Central memory CD4-positive, alpha-beta T cell (primary cell): ENCODE data around the gene FAM177B.
"Not testable (repeated sequence)": the region's sequence is repeated elsewhere in the genome, so short reads cannot be mapped to it uniquely, and the experiment has no call there.

ENCODE experiments used
- DNase-seq: peaks from one replicate; pipeline ENCODE4 v3.0.0; 2022

FAM177B gene

DNA sequence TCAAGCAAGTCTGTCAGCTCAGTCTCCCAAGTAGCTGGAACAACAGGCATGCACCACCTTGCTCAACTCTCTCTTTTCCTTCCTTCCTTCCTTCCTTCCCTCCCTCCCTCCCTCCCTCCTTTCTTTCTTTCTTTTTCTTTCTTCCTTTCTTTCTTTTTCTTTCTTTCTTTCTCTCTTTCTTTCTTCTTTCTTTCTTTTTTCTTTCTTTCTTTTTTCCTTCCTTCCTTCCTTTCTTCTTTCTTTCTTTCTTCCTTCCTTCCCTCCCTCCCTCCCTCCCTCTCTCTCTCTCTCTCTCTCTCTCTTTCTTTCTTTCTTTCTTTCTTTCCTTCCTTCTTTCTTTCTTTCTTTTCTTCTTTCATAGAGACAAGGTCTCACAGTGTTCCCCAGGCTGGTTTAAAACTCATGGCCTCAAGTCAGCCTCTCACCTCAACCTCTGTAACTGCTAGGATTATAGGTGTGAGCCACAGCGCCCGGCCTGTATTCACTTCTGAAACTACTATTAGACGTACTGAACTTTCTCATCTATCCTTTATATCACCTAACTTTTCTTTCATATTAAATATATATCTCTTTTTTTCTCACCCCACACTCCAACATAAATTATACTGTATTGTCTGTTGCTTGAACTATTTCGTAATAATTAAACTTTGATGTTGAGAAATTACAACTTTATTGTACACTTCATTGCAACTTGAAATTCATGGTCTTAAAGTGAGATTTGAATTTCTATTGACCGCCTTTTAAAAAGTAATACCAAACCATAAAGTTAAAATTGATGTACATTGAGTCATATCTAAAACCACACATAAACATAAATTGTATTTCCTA is 4.8 kb downstream of the FAM177B start:
- DNase-seq, result not testable (repeated sequence)

DNA sequence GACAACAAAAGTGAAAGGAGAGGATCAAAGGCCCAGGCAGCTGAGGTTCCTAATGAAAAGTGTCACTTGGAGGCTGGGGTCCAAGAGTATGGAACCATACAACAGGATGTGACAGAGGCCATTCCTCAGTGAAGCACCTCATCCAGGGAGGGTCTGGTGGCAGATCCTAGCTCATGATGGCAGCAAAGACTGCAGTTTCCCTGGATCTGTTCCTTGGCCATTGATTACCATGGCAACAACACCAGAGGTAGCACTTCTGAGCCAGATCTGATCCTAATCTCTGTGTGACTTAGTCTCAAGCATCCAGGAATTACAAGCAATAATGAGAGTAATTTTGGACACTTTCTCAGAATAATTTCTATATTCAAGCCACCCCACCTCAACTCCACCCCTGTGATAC is 12.9 kb downstream of the FAM177B start:
- DNase-seq, result no peak

DNA sequence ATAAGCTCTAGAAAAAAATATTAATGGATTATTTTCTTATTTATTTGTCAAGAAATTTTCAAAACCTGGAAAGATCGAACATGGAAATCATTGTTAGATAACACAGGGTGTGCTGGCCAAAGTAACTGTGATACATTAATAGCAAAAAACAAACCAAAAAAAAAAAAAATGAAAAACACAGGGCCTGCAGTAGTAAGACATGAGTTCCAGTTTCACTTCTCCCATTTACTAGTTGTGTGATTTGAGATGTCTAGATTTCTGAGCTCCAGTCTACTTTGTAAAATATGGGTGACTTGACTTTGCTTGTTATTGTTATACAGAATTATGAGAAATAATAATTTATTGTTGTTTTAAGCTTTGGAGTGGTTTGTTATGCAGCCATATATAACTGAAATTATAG is 13.6 kb downstream of the FAM177B start:
- no peak for DNase-seq

DNA sequence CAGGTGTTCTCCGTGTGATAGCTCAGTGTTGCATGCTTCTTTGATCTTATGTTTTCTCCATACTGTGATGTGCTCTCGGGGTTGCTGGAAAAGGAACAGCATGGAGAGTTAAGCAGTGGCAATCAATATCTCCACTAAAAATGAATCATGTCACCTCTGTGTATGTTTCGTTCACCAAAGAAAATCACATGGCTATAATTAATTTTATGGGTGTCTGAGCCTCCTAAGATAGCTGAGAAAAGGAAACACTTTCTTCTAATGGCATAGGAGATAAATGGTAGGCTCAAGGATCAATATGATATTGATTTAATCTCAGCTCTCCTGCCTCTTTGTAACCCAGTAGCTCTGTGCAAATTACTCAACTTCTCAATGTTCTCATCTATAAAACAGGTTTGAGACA is 14.3 kb downstream of the FAM177B start:
- DNase-seq, result no peak

DNA sequence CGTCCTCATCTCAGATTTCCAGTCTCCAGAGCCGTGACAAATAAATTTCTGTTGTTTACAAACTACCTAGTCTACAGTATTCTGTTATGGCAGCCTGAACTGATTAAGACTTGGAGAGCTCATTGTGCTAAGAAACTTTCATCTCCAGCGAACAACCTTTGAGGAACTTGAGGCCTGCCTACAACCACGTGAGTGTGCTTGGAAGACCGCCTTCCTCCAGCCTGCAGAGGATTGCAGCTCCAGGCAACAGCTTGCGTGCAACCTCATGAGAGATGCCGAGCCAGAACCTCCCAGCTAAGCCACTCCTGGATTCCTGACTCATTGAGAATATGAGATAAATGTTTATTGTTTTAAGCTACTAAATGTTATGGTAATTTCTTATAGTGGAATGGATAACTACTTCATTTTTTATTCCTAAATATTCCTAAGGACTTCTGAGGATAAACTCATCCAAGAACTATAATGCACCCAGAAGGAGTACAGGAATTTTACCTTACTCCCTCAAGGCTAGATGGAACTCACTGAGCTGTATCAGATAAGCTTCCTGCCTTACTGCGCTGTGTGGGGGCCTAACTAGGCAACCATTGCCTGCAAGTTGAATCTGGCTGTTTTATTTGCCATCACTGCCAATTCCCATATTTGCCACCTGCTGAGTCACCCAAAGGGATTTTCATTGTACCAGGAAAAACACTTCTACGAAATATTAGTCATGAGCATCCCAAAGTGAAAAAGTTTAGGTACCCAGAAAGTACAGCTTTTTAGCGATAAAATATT is 17.6 kb downstream of the FAM177B start:
- no peak for DNase-seq

DNA sequence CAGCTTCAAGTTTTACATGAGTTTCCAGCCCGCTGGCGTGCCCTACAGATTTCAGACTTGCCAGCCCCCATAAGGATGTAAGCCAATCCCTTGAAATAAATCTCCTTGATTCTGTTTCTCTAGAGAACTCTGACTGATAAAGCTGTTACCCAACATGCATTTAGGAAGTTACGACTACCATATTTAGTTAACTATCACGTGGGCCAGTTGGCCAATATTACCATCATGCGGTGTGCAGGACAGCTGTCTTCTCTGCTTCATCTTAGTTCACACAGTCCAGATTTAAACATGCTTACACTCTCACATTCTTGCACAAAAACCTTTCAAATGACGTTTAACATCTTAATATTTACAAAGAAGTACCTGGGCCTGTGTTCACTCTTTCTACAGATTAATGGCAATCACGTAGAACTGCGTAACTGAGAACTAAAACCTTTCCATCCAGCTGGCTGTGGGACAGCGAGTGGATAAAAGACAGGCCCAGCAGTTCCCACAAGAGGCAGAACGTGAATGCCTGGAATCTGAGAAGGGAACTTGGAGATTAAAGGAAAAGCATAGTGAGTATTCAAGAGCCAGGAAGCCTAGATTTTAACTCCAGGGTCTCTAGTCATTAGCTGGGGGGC is 20.8 kb downstream of the FAM177B start:
- DNase-seq, result no peak

DNA sequence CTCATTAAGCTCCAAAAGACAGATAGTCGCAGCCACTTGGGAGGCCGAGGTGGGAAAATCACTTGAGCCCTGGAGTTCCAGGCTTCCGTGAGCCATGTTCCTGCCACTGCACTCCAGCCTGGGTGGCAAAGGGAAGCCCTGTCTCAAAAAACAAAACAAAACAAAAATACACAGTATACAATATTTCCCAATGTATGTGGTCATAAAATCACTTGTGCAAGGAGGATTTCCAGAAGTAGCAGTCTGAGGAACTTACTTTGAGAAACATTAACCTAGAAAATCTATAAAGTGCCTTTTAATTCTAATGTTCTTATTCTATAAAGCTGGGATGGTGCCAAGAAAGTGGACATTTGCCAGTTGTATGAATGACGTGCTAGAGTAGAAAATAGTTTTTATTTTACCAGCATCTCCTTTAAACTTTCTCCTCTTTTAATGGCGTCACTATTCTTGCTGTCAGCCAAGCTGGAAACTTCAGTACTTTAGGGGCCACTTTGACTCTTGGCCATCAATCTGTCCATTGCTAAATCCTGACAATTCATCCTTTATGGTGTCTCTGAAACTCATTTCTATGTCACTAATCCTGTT is 22.5 kb downstream of the FAM177B start:
- DNase-seq, result no peak

DNA sequence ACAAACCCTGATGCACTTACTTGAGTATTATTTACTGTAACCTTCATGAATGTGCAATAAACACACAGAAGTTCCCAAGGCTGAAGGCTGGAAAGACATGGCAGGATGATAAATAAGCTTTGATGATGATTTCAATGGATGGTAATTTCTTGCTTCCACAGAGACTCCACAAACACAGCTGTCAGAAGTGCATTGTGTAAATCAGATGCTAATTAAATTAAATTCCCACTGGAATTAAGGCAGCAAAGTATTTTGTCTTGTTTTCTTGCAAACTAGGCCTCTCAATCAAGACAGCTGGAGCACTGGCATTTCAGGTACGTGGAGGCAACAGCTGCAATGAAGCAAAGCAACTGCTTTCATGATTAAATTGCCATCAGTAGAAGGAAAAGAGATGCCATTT is 24.1 kb downstream of the FAM177B start:
- no peak for DNase-seq

DNA sequence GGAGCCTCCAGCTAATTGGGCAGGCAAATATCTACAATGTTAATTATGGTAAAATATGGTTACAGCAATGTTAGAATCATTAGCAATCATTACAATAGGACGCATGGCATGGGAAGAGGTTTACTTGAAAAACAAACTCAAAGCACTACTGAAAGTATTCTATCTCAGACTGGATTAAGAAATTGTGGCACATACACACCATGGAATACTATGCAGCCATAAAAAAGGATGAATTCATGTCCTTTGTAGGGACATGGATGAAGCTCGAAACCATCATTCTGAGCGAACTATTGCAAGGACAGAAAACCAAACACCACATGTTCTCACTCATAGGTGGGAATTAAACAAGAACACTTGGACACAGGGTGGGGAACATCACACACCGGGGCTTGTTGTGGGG is 25.2 kb downstream of the FAM177B start:
- DNase-seq, result not testable (repeated sequence)

DNA sequence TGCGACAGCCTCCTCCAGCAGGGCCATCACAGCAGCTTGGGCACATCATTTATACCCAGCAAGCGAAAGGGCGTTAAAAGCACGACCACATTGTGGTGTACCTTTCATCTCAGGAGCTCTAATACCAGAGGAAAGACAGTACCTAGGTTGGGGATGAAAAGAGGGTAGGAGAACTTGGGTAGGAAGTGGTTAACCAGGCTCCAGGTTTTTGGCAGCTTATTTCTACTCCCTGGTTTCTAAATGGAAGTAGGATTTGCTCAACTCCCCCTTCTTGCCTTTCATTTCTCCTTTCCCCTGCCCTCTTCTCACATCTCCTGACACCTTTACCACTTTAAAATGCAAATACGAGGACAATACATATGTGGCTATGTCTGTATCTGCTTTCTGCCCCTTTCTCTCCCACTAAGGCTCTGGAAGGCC is 30.2 kb downstream of the FAM177B start:
- no peak for DNase-seq

DNA sequence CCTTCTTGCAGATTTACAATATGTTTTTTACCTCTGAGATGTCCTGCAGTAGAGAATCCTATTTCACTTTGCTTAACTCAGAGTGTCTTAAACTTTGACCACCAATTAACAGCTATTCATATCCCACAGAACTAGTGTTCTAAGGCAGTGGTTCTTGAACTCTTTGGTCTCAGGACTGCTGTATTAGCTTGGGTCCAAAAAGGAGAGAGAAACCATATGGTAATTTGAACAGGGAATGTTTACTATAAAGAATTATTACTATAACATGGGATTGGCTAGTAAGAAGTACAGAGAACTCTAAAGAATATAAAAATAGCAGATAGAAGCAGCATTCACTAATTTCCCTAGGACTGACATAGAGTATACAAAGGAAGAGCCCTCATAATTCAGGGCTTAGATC is 31.6 kb downstream of the FAM177B start:
- DNase-seq, result no peak

DNA sequence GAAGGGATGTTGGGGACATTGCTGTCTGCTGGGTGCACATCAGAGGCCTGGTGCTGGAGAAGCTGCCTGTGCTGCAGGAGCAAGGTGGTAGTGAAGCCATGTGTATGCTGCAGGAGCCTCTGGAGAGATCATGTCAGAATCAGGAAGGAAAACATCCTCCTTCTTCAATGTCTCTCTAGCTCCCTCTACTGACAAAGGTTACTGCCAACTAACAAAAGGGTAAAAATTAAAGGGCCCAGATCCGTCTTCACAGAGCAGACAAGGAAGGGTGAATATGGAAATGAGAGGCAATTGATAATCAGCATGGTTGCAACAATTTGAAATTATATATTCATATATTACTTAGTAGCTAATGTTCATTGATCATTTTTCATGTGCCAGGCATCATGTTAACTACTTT is 32.2 kb downstream of the FAM177B start:
- DNase-seq, result no peak

DNA sequence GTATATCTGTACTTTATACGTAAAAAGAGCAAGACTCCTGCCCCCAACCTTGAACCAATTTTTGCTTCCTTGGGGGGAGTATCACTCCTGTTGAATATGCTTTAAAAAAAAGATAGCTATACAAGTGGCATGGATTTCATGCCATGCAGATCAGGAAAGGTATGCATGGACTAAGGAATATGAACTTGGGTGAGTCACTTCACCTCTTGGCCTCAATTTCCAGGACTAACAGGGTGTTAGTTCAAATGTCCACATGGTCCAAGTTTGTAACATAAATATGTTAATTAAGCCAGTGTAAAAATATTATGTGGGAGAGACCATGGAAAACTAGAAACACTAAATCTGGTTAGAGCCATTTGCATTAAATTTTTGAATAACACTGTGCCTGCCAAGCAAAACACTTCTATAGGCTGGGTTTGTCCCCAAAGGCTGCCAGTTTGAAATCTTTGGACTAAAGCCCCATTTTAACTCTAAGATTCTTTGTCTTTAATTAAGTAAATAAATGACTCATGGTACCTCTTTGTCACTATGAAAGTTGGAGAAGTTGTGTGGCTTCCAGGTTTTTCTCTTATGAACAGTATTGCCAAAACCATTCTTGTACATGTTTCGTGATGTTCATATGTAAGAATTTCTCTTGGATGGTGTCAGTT is 33.1 kb downstream of the FAM177B start:
- no peak for DNase-seq

DNA sequence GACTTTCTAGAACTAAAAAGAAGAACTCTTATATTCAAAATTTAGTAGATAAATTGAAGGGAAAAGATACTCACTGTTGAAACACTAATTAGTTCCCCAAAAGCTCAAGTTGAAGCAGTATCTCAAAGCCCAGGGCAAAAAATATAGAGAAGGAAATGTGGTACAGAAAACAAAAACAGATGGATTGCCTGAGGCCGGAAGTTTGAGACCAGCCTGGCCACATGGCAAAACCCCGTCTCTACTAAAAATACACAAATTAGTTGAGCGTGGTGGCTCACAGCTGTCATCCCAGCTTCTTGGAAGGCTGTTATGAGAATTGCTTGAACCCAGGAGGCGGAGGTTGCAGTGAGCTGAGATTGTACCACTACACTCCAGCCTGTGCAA is 36.0 kb downstream of the FAM177B start:
- DNase-seq, result no peak

DNA sequence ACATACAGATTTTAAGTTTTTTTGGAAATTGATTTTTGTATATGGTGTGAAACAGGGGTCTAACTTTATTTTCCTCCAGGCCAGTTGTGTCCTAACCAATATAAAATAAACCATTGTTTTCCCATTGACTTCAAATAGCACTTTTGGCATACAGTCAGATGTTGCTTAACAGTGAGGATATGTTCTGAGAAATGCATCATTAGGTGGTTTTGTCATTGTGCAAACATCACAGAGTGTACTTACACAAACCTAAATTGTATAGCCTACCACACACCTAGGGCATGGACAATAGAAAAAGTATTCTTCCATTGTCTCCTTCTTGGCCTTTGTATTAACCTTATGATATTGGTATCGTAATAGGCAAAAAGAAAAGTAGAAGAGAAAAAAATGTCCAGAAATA is 40.5 kb downstream of the FAM177B start:
- no peak for DNase-seq

DNA sequence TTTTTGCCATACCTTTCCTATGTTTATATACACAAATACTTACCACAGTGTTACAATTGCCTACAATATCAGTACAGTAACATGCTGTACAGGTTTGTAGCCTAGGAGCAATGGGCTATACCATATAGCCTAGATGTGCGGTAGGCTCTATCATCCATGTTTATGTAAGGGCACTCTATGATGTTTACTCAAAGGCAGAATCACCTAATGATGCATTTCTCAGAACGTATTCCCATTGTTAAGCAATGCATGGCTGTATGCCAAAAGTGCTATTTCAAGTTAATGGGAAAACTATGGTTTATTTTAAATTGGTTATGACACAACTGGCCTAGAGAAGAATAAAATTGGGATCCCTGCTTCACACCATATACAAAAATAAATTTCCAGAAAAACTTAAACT is 41.0 kb downstream of the FAM177B start:
- DNase-seq, result no peak

DNA sequence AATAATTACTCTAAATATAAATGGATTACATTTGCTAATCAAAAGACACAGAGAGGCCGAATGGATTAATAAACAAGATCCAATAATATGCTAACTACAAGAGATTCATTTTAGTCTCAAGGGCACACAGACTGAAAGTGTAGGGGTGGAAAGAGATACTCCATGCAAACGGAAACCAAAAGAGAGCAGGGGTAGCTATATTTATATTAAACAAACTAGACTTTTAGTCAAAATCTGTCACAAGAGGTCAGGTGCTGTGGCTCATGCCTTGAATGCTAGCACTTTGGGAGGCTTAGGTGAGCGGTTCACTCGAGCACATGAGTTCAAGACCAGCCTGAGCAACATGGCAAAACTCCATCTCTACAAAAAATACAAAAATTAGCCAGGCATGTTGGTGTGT is 44.2 kb downstream of the FAM177B start:
- no peak for DNase-seq

DNA sequence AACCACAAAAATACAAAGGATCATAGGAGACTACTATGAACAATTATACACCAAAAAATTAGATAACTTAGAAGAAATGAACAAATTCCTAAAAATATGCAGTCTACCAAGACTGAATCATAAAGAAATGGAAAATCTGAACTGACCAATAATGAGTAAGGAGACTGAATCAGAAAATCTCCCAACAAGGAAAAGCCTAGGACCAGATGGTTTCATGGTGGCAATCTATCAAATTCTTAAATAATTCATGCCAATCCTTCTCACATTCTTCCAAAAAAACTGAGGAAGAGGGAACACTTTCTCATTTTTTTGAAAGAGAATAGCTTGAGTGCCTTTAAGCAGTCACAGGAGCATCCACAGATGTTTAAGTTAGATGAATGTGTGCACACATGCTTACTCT is 46.0 kb downstream of the FAM177B start:
- no peak for DNase-seq

DNA sequence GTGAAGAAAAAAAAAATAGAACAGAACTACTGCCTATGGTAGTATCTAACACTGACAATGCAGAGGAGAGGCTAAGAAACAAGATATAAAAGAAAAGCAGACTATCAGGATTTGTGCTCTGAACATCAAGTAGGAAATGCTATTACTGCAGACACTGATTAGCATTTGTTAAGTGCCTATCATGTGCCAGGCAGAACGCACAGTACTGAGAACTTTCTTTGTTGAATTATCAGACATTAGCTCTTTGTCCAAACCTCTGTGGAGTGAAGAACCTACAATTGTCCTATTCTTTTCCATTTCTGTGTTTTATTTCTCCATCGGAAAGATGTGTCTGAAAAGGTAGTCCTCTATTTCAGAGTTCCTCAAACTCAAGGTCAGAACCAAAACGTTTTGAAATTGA is 47.4 kb downstream of the FAM177B start:
- DNase-seq, result no peak

DNA sequence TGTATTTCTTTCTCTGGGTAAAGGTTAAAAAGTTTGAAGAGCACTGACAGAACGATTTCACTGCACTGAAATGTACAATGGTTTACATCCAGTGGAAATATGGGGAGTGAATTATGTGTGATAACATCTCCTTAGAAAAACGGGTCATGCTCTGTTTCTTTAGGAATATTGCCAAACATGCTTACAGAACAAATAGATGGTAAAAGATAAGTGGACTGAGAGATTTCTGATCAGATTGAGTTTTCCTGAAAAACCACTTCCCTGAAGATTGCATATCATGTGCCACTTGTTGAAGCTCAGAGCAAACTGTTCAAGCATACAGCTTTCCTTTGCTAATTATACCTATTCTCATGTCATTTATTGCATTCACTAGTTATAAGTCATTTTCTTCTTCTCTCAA is 47.9 kb downstream of the FAM177B start:
- no peak for DNase-seq

DNA sequence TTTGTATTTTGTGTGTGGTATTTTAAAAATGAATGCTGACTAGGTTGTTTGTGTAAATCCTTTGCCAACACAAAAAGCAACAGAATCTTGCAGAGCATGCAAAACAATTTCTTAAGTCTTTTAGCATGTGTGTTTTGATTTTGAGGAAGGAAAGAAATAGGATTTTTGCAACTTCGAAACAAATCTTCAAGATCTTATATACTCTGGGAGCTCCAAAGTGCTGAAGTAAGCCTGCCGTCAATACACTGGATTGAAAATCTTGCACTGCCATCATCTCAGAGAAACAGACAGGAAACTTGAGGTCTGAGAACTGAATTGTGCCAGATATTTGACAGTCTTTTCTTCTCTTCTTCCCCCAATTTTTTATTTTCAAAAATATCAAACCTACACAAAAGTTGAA is 48.5 kb downstream of the FAM177B start:
- no peak for DNase-seq

DNA sequence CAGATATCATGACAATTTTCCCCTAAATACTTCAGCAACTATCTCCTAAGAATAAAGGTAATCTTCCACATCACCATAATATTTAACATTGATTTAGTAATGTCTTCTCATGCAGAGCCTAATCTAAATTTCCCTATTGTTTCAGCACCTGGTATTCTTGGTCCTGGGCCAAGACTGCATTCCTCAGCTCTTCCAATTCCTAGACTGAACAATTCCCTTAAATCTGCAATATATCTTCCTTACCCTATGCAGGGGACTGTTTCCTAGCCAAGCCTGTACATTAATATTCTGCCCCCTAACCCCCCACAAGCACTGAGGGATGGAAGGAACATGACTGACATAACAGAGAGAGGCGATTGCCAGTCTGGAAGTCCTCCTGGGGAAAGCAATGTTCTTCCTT is 49.1 kb downstream of the FAM177B start:
- DNase-seq, result no peak

DNA sequence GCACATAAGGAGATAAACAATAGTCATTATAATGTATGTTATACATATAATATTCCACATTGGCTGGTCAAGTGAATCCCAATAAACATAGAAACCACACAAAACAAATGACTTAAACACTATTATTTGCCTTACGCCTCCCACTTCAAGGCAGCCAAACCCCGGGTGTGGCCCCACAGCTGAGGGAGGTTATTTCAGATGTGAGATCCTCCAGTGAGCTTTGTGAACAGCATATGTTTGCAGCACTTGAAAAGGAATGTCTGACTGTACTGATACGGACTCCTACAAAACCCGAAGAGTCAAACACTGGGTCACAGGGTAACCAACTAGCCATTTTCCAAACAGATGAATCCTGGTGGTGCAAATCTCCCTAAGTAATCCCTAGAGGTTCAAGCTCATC is 50.7 kb downstream of the FAM177B start:
- DNase-seq, result no peak
